HepG2 (cell line): ENCODE measurements around the gene ETV2. TPM values are rescaled to one million over a fixed set of nuclear protein-coding genes. Genes with fewer than 3 reads are reported as not detected.

Experiments used
- ATAC-seq: fragments of 200-7000 bp; cut with Tn5 transposase; 3 replicates; pipeline ENCODE4 v1.9.1; 2020; ENCODE audit warnings: mild to moderate bottlenecking, moderate library complexity
- BruUV-seq: library from RNA; stranded (reverse); fragments of 400-500 nt; replicated peaks from 2 replicates; lab custom pipeline; 2021; lab: Mats Ljungman, UMichigan
- CTCF ChIA-PET: fragments of 300-600 bp; formaldehyde crosslinking; extraction: SDS; loops from one replicate; lab custom pipeline; 2021; ENCODE audit warnings: low total read pairs, inconsistent platforms, low intra/inter-chr PET ratio; lab: Yijun Ruan, JAX
- POLR2A ChIA-PET: fragments of 350-600 bp; sonication (Branson Sonifier 250); formaldehyde crosslinking; loops from one replicate; lab custom pipeline; 2020; ENCODE audit warnings: antibody characterized with exemption, inconsistent platforms; lab: Yijun Ruan, JAX
- DNase-seq: peaks from one replicate; pipeline ENCODE4 v3.0.0-alpha.2; 2015; ENCODE audit warnings: low spot score
- FAIRE-seq: peaks from 3 replicates; lab custom pipeline; 2011; peaks lifted over from hg19 to GRCh38; lab: Jason Lieb, UNC
- H2AFZ ChIP-seq: one replicate; pipeline ENCODE4 v1.6.1; 2011; ENCODE audit warnings: low read length, inconsistent platforms
- H3K27ac ChIP-seq: fragments of 300-600 bp; 3 replicates; pipeline ENCODE4 v1.8.0; 2011; ENCODE audit warnings: mixed run types, mild to moderate bottlenecking, mixed read lengths, low read length, inconsistent platforms; ENCODE audit not compliant: insufficient read depth; ENCODE audit errors: extremely low read length
- H3K27me3 ChIP-seq, 2 experiments: fragments of 200-600 bp in 1 of 2; 2 replicates in 1 of 2; 3 replicates in 1 of 2; pipeline versions ENCODE4 v1.6.0 to v1.8.0; 2011; ENCODE audit warnings: low read length in 2 of 2, mild to moderate bottlenecking in 2 of 2, moderate library complexity in 2 of 2, inconsistent platforms in 1 of 2; ENCODE audit not compliant: insufficient read depth in 2 of 2, control insufficient read depth in 1 of 2
- H3K36me3 ChIP-seq, 2 experiments: fragments of 200-600 bp in 1 of 2; replicated peaks in 1 of 2; 2 replicates in 1 of 2; 3 replicates in 1 of 2; pipeline versions ENCODE4 v1.5.1 to v1.8.0; 2011; ENCODE audit warnings: low read length in 2 of 2, inconsistent platforms in 1 of 2; ENCODE audit not compliant: insufficient read depth in 2 of 2, control insufficient read depth in 1 of 2
- H3K4me1 ChIP-seq: 2 replicates; pipeline ENCODE4 v1.5.1; 2012; ENCODE audit warnings: low read length, inconsistent platforms; ENCODE audit not compliant: insufficient read depth
- H3K4me2 ChIP-seq: 2 replicates; pipeline ENCODE4 v1.6.0; 2011; ENCODE audit warnings: low read depth, low read length, inconsistent platforms
- H3K4me3 ChIP-seq, 3 experiments: fragments of 200-600 bp in 1 of 3; sonication (generic), shearing (Covaris generic) in 1 of 3; replicated peaks in 1 of 3; 2 replicates each; pipeline ENCODE4 v1.5.1; 2011 to 2016; ENCODE audit warnings: low read length in 3 of 3, inconsistent platforms in 2 of 3, low read depth in 2 of 3, mild to moderate bottlenecking in 2 of 3, control low read depth in 1 of 3, mixed read lengths in 1 of 3; ENCODE audit not compliant: insufficient read depth in 1 of 3
- H3K79me2 ChIP-seq: one replicate; pipeline ENCODE4 v1.6.1; 2011; ENCODE audit warnings: low read length, inconsistent platforms; ENCODE audit not compliant: insufficient read depth
- H3K9ac ChIP-seq: 2 replicates; pipeline ENCODE4 v1.6.0; 2011; ENCODE audit warnings: mild to moderate bottlenecking, low read depth, low read length, inconsistent platforms; ENCODE audit not compliant: insufficient read depth
- H3K9me3 ChIP-seq: 2 replicates; pipeline ENCODE4 v1.5.1; 2012; ENCODE audit warnings: mild to moderate bottlenecking, low read length
- H4K20me1 ChIP-seq: 2 replicates; pipeline ENCODE4 v1.6.0; 2011; ENCODE audit warnings: inconsistent platforms, mild to moderate bottlenecking, low read length, moderate library complexity; ENCODE audit not compliant: insufficient read depth
- AGO2 ChIP-seq: fragments of 200-400 bp; formaldehyde crosslinking; optimal IDR thresholded peaks from 2 replicates; pipeline ENCODE3; 2017; ENCODE audit warnings: mild to moderate bottlenecking, low read depth, low read length, moderate library complexity
- ARNT2 ChIP-seq: sonication (generic); formaldehyde crosslinking; IDR thresholded peaks from 2 replicates; pipeline ENCODE4 v1.8.0; 2022; ENCODE audit warnings: mild to moderate bottlenecking, low read depth, missing genetic modification reagents, moderate library complexity
- CREBL2 ChIP-seq: sonication (generic); formaldehyde crosslinking; IDR thresholded peaks from 2 replicates; pipeline ENCODE4 v1.8.1; 2023; ENCODE audit warnings: missing genetic modification reagents, mild to moderate bottlenecking, borderline replicate concordance
- HNF4G ChIP-seq, 2 experiments: sonication (generic) in 1 of 2; formaldehyde crosslinking in 1 of 2; IDR thresholded peaks; 2 replicates each; pipeline versions ENCODE4 v1.4.0 to v1.6.1; 2011 to 2020; ENCODE audit warnings: borderline replicate concordance in 2 of 2, low read depth in 2 of 2, mild to moderate bottlenecking in 2 of 2, low read length in 1 of 2, missing genetic modification reagents in 1 of 2, moderate library complexity in 1 of 2
- MED13 ChIP-seq: sonication (generic); formaldehyde crosslinking; IDR thresholded peaks from 2 replicates; pipeline ENCODE4 v1.5.0; 2020; ENCODE audit warnings: missing genetic modification reagents
- NFE2L2 ChIP-seq: fragments of 150-350 bp; IDR thresholded peaks from 2 replicates; pipeline ENCODE4 v1.6.1; 2014; ENCODE audit warnings: low read length
- NRL ChIP-seq: sonication (generic); formaldehyde crosslinking; IDR thresholded peaks from 2 replicates; pipeline ENCODE4 v1.5.0; 2020; ENCODE audit warnings: missing genetic modification reagents, mild to moderate bottlenecking, moderate library complexity, borderline replicate concordance
- RFX1 ChIP-seq: fragments of 450-650 bp; IDR thresholded peaks from 2 replicates; pipeline ENCODE4 v1.6.1; 2017
- SALL1 ChIP-seq: sonication (generic); formaldehyde crosslinking; IDR thresholded peaks from 2 replicates; pipeline ENCODE4 v1.8.0; 2022; ENCODE audit warnings: mild to moderate bottlenecking, missing genetic modification reagents
- ZNF207 ChIP-seq: fragments of 450-650 bp; IDR thresholded peaks from 2 replicates; pipeline ENCODE4 v1.6.1; 2016; ENCODE audit warnings: antibody characterized with exemption, borderline replicate concordance
- ZNF335 ChIP-seq: sonication (generic); formaldehyde crosslinking; IDR thresholded peaks from 2 replicates; pipeline ENCODE4 v1.4.0; 2020; ENCODE audit warnings: missing genetic modification reagents
- ZNF354B ChIP-seq: sonication (generic); formaldehyde crosslinking; IDR thresholded peaks from 2 replicates; pipeline ENCODE4 v1.8.0; 2022; ENCODE audit warnings: mild to moderate bottlenecking, missing genetic modification reagents
- ZNF562 ChIP-seq: sonication (generic); formaldehyde crosslinking; IDR thresholded peaks from 2 replicates; pipeline ENCODE4 v1.8.0; 2022; ENCODE audit warnings: missing genetic modification reagents, borderline replicate concordance
- ZNF577 ChIP-seq: sonication (generic); formaldehyde crosslinking; IDR thresholded peaks from 2 replicates; pipeline ENCODE4 v1.4.0; 2020; ENCODE audit warnings: mild to moderate bottlenecking, low read depth, missing genetic modification reagents, borderline replicate concordance
- ZNF616 ChIP-seq: sonication (generic); formaldehyde crosslinking; IDR thresholded peaks from 2 replicates; pipeline ENCODE4 v1.5.0; 2020; ENCODE audit warnings: low read depth, mild to moderate bottlenecking, missing genetic modification reagents
- ZNF746 ChIP-seq: sonication (generic); formaldehyde crosslinking; IDR thresholded peaks from 2 replicates; pipeline ENCODE4 v1.8.0; 2022; ENCODE audit warnings: mild to moderate bottlenecking, missing genetic modification reagents
- WGBS: methylation state at CpG from one replicate; pipeline ENCODE4 v1.1.6; 2017; ENCODE audit warnings: low lambda C conversion rate; 5-methylcytosine and 5-hydroxymethylcytosine counted together
- in situ Hi-C: cut with HindIII; loops from 2 replicates; pipeline ENCODE4 v1.10.0; 2017; ENCODE audit warnings: low pct_unique_long_range_greater_than_20kb; ENCODE audit not compliant: extremely low pct_ligation_motif_present
- intact Hi-C: fragments of 100-400 bp; cut with micrococcal nuclease; formaldehyde crosslinking; loops from one replicate; pipeline ENCODE4 v1.10.0; 2022; ENCODE audit not compliant: unreplicated experiment
- polyA plus RNA-seq, 8 experiments: library from polyadenylated mRNA; depleted of rRNA in 3 of 8; stranded (reverse) in 7 of 8; unstranded in 1 of 8; fragments of >200 nt; fragmentation: Illumina TruSeq in 4 of 8; extraction: Trizol in 4 of 8; gene quantifications; 2 replicates each; pipeline versions ENCODE4 v1.2.1 to v1.2.3, GENCODE V29; 2011 to 2016; ENCODE audit warnings: low read depth in 4 of 8, missing spikeins in 1 of 8, mixed read lengths in 1 of 8; ENCODE audit not compliant: insufficient read depth in 1 of 8
- total RNA-seq, 5 experiments: library from RNA; depleted of rRNA; stranded (reverse); fragments of >200 nt; fragmentation: Illumina TruSeq; extraction: Trizol; gene quantifications; 2 replicates each; pipeline ENCODE4 v1.2.3, GENCODE V29; 2016; ENCODE audit warnings: low read depth in 1 of 5
- TF ChIP-seq, protein P1 (sequence below): sonication (generic); formaldehyde crosslinking; IDR thresholded peaks from 2 replicates; pipeline ENCODE4 v1.4.0; 2020; ENCODE audit warnings: mild to moderate bottlenecking, missing genetic modification reagents
- TF ChIP-seq, protein P2 (sequence below): IDR thresholded peaks from 2 replicates; pipeline ENCODE4 v1.6.1; 2016; ENCODE audit warnings: missing biosample characterization, missing genetic modification reagents, low read depth

The ETV2 gene
- total and polyA plus RNA-seq, 2 of the 13 experiments (the other 11 are each of a cell fraction or from before 2014, with no cell fraction given) = 0.07 to 0.20 TPM

GRCh38 chr19:35643255-35644205 lies 2.0 kb downstream of the ETV2 start:
- H3K9me3 ChIP-seq = no peaks in the 10 kb centered on the region
- BruUV-seq = TSS peak; percentile 43
- peak overlapping the region; percentile 79 for H3K27ac ChIP-seq
- H3K4me1 ChIP-seq = peaks cover 53% of the 10 kb centered on the region
- H3K79me2 ChIP-seq = peaks cover 5% of the 10 kb centered on the region
- ATAC-seq (peak; percentile 57), DNase-seq (peak; percentile 77), FAIRE-seq (peak; percentile 37)
- peak overlapping the region; percentile 97 for H3K4me2 ChIP-seq
- peak overlapping the region; percentile 7 for H2AFZ ChIP-seq
- H3K4me3 ChIP-seq = peak overlapping the region; percentile 66 to 81 (median 70)
- in situ Hi-C loops = loop anchor here (5.0 kb wide), 1 partner anchor 96 kb away; the partner anchor contains the start of gene TMEM147
- intact Hi-C loops = loop anchor here (10.0 kb wide), 1 partner anchor 89 kb away; no protein-coding TSS in a partner anchor
- CTCF ChIA-PET = interaction anchor here (1.1 to 1.4 kb wide), 2 partner anchors 74 to 88 kb away, joined by 3 to 4 read pairs; partner anchors contain the start of gene KMT2B
- 3% methylated on average over 43 of the region's 69 CpGs for WGBS
- no peaks in the 10 kb centered on the region for H4K20me1 ChIP-seq
- H3K27me3 ChIP-seq = no peaks in the 10 kb centered on the region; a peak in 1 of 5 replicates
- H3K36me3 ChIP-seq = no peaks in the 10 kb centered on the region
- peak overlapping the region; percentile 75 for H3K9ac ChIP-seq
- POLR2A ChIA-PET = interaction anchor here (0.7 to 4.8 kb wide), 15 partner anchors 11 to 236 kb away, joined by 3 to 44 read pairs (median 4); partner anchors contain the start of genes HAUS5, PSENEN, RBM42 and U2AF1L4
- TF ChIP-seq RFX1 = no peak
- TF ChIP-seq ZNF354B (CRISPR knock-in tag) = no peak; the same call in 1 of the 2 replicates
- no peak for TF ChIP-seq NFE2L2
- TF ChIP-seq ZNF562 (CRISPR knock-in tag) = no peak
- TF ChIP-seq, protein P1, sequence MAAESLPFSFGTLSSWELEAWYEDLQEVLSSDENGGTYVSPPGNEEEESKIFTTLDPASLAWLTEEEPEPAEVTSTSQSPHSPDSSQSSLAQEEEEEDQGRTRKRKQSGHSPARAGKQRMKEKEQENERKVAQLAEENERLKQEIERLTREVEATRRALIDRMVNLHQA (CRISPR knock-in tag) = no peak
- no peak for TF ChIP-seq MED13 (CRISPR knock-in tag)
- peak; percentile 42 for TF ChIP-seq NRL (CRISPR knock-in tag)
- peak; percentile 73 for TF ChIP-seq SALL1 (CRISPR knock-in tag)
- TF ChIP-seq HNF4G (IDR thresholded peaks at IDR 0.05; ENCODE audit: borderline replicate concordance, low read depth, low read length) = no peak; the same call in 1 of the 2 replicates
- TF ChIP-seq HNF4G (CRISPR knock-in tag; IDR thresholded peaks at IDR 0.05; ENCODE audit: borderline replicate concordance, low read depth) = no peak
- TF ChIP-seq ZNF577 = no peak
- TF ChIP-seq AGO2 = peak; percentile 62
- TF ChIP-seq, protein P2, sequence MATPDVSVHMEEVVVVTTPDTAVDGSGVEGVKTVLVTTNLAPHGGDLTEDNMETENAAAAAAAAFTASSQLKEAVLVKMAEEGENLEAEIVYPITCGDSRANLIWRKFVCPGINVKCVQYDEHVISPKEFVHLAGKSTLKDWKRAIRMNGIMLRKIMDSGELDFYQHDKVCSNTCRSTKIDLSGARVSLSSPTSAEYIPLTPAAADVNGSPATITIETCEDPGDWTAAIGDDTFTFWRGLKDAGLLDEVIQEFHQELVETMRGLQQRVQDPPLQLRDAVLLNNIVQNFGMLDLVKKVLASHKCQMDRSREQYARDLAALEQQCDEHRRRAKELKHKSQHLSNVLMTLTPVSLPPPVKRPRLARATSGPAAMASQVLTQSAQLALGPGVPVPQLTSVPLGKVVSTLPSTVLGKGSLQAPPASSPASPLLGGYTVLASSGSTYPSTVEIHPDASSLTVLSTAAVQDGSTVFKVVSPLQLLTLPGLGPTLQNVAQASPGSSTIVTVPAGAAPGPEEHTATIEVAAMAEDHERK = no peak
- TF ChIP-seq ZNF746 (CRISPR knock-in tag) = no peak; the same call in 1 of the 2 replicates
- peak; percentile 83; the same call in 1 of the 2 replicates for TF ChIP-seq CREBL2
- TF ChIP-seq ZNF207 = no peak
- peak; percentile 87; the same call in 1 of the 2 replicates for TF ChIP-seq ZNF616 (CRISPR knock-in tag)
- TF ChIP-seq ZNF335 = no peak
- peak; percentile 82 for TF ChIP-seq ARNT2 (CRISPR knock-in tag)
